ENCODE results near the gene IRAK1.

Gene IRAK1

DNA sequence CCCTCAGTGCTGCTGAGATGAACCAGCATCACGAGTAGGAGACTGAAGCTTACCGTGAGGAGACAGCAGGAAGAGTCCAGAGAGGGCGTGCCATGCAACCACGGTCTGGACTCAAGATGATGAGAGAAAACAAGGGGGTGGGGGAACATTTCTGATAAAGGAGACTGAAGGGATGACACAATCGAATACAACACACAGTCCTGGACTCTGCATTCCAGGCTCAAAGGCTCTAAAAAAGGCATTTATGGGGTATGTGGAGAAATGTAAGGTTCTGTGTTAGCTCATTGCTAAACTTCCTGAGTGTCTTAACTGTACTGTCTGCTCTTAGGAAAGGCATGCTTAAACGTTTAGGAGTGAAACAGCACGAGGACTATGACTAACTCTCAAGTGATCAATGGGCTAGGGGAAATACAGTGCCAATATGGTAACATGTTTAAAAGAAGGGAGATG lies 20.6 kb upstream of the IRAK1 start:
- no peak for DNase-seq

DNA sequence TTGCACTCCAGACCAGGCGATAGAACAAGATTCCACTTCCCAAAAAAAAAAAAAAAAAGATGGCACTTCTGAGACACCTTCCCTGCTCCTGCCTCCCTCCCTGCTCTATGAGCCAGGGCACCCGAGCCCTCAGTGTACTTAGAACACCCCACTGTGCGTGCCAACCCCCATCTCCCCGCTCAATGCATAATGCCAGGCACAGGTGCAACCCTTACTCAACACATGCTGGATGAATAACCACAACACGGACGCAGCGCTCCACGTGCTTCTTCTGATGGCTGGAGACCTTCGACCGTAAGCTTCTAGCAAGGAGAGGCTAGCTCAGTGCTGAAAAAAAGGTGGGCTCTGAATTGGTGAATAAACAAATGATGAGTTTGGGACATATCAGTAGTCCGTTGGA lies 19.9 kb upstream of the IRAK1 start:
- no peak for DNase-seq

DNA sequence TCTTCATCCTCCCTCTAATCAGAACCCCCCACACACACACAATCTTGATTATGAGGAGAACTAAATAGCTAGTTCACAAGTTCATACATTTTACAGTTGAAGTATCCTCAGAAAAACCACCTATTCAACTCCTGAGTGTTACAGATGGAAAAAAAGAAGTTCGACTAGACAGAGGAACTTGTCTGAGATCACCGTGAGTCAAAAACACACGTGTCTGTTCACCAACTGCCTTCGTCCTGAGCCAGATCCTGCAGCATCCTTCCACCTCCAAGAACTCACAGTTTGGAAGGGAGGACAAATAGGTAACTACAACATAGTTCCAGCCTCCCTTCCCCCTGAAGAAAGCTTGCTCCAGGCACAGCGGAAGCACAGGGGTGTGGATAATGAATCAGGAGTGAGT lies 19.0 kb upstream of the IRAK1 start:
- no peak for DNase-seq

DNA sequence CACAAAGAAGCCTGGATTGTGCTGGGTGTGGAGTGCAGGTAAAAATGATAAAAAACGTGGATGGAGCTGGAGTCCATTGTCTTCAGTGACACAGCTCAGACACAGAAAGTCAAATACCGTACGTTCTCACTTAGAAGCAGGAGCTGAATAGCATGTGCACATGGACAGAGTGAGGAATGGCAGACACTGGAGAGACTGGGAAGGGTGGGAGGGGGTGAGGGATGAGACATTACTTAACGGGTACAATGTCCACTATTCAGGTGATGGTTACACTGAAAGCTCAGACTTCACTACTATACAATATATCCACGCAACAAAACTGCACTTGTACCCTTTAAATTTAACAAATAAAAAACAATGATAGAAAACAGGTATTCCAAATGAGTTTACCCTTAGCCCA lies 18.1 kb upstream of the IRAK1 start:
- DNase-seq, result no peak

DNA sequence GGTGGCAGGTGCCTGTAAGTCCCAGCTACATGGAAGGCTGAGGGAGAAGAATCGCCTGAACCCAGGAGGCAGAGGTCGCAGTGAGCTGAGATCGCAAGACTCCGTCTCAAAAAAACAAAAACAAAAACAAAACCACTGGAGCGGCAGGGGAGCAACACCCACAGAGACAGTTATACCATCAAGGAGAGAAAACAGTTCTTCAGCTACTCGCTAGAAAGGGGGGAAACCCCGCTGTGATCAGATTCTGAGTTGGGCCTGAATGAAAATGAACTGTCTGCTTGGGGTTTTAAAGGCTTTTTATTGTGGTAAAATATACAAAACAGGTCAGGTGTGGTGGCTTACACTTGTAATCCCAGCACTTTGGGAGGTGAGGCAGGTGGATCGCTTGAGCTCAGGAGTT lies 16.8 kb upstream of the IRAK1 start:
- no peak for DNase-seq

DNA sequence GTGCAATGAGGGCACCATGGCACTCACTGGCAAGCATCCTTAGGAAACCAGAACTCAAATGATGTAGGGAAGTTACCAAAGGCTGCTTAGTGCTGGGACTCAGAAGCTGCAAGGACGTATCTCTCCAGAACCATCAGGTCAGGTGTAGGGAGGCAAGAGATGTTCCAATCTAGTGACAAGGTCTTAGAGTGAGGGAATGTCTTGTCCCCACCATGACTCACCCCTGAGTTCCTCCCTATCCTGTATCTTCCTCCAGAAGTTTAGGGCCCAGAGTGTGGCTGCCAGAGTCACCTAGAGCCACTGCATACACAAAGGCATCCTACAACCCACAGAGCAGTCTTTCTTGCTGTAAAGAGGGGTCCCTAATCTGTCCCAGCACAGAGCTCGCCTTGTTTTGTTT lies 14.1 kb upstream of the IRAK1 start:
- DNase-seq, result no peak

DNA sequence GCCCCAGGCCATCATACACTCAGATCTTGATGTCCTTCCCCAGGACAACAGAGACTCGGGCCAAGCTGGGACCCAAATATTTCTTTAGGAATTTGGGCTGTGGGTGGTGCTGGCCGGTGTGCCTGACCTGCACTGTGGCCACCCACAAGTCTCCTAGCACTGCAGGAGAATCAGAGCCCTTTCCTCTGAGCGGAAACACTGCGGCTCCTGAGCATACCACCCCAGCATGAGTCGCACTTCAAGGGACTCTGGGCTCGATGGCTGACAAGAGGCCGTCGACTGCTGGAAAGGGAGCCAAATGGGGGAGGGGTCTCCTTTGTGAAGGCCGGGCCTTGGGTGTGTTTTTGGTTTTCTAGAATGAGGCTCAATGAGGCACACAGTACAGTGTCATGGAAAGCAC lies 13.0 kb upstream of the IRAK1 start:
- DNase-seq, result no peak

DNA sequence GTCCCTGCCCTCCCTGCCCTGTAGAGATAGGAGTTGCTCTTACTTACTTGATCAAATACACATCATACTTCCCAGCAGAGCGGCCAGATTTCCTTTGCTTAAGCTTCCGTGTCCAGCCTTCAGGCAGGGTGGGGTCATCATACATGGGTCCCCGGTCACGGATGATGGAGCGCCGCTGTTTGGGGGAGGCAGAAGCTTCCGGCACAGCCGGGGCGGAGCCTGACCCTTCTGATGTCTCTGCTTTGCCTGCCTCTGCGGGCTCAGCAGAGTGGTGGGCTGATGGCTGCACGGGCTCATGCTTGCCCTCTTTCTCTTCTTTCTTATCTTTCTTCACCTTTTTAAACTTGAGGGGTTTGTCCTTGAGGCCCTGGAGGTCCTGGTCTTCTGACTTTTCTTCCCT lies 12.5 kb upstream of the IRAK1 start:
- DNase-seq, result no peak

DNA sequence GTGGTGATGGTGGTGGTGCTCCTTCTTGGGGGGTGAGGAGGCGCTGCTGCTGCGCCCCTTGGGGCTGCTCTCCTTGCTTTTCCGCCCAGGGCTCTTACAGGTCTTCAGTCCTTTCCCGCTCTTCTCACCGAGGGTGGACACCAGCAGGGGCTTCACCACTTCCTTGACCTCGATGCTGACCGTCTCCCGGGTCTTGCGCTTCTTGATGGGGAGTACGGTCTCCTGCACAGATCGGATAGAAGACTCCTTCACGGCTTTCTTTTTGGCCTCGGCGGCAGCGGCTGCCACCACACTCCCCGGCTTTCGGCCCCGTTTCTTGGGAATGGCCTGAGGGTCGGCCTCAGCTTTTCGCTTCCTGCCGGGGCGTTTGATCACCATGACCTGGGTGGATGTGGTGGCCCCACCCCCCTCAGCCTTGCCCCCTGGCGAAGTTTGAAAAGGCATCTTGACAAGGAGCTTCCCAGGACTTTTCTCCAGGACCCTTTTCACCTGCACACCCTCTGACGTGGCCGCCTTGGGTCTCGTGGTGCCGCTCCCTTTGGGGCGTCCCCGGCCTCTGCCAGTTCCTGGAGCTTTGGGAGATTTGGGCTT lies 11.1 kb upstream of the IRAK1 start:
- DNase-seq, result no peak

DNA sequence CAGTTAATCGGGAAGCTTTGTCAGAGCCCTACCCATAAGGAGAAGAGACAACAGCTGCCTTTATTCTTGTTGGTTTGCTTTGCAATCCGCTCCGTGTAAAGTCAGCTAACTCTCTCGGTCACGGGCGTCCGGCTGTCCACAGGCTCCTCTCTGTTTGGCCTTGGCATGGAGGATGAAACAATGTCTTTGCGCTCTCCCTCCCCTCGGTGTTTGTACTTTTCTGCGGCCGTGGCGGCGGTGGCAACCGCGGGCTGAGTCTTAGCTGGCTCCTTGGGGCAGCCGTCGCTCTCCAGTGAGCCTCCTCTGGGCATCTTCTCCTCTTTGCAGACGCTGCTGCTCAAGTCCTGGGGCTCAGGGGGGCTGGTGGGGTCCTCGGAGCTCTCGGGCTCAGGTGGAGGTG lies 10.6 kb upstream of the IRAK1 start:
- no peak for DNase-seq

DNA sequence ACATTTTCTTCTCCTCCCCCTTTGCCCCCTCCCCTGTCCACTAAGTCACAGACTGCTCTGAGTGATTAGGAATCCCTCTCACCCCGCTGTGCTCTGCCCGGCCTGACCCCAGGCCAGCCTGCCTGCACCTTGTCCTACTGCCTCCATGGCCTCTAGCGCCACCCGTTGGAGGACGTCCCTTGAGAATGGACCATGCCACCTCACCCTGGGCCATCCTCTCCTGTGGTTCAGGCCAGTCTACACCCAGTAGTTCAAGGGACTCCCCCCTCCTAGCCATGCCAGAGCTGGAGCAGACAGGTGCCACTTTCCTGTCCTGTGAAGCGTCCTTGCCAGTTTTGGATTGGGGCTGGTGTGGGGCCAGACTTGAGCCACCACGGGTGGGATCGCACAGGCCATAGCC lies 9.7 kb upstream of the IRAK1 start:
- no peak for DNase-seq

DNA sequence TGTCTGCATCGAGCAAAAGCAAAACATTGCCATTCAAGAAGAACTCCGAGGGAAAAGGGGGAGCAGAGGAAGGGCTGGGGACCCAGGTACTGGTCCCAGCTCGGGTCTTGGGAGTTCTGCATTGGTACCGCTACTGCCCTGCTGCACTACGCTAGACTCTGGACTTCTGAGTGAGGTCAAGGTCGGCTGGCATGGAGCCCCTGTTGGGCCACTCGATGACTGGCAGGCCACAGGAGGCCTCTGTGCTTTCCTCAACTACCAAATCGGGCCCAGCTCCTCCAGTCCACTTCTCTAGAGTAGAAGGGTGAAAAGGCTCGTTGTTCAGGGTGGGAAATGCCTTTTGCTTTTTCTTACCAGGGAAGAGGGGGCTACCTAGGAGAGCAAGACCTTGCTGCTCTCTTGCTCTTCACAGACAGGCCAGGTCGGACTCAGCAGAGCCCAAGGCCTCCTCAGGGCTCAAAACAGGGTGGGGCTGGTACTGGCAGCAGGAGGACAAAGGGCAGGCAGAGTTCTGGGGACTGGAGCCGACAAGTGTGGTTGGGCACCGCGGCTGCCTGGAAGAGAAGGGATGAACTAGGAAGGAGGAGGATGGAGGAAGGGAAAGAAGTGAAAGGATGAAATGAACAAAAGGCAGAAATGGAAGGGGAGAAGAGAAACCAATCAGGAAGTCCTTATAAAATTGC lies 8.9 kb upstream of the IRAK1 start:
- DNase-seq, result no peak

DNA sequence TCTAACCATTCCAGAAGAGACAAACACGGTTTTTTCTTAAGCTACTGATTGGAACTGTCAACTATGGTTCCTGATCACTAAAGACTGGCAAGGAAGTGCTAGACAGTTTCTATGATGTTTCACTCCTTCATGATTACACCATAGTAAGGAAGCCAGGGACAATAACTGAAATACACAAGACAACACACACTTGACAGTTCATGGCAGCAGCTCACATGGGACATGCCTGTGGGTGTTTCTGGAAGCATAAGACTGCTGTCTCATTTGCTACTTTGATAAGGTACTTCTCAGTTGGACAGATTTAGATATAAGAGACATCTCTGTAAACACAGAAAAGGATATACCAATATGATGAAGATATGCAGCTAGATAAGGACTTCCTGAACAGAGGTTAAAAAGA lies 8.3 kb upstream of the IRAK1 start:
- DNase-seq, result no peak

DNA sequence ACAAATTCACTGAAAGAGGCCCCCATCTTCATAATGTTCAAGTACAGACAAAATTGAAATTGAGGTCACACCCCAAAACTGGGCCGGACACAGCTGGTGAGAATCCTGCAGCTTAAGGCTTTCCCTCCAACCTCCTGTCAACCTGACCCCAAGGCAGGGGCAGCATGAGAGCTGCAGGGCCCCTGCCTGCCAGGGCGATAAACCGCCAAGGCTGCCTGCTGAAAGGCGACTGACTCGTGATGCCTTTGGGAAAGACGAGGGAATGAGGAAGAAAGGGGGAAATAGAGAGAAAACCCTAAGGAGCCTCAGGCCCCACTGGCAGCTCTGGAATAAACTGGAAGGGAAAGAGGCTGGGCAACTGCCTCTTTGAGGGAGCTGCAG lies 7.3 kb upstream of the IRAK1 start:
- no peak for DNase-seq

DNA sequence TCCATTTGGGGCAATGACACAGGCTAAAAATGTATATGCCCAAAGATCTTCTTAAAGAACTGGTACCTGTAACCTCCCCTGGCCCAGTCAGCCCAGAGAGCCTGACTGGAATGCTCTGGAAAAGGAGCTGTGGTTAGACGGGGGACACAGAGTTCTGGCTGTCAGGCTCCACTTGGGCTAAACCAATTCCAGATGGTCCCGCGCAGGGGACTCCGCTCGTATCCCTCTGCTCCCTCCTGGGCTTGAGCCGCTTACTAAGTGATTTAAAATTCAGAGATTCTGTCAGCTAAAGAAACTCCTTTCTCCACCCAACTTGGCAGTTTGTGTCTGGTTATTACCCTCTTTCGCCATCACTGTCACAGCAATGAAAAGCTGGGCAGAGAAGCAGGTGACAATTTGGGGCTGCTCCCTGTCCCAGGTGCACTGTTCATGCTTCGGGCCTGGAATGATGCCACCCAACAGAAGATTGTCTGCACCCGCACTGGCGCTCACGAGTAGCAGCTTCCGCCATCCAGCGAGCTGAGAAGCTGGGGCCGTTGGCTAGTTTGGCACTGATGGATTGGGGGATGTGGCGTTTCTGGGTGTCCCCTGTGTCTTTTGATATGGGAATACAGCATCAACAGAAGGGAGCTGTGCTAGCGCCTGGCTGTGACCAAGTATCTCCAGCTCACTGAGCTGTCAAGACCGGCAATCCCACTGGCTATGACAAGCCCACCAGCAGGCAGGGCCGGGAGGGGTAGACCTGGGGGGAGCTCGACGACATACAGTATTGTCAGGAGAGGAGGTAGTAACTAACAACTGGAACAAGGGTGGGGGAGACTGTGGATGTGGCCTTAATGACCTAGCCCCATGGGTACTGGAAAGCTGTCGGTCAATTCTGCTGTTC lies 6.7 kb upstream of the IRAK1 start:
- no peak for DNase-seq

DNA sequence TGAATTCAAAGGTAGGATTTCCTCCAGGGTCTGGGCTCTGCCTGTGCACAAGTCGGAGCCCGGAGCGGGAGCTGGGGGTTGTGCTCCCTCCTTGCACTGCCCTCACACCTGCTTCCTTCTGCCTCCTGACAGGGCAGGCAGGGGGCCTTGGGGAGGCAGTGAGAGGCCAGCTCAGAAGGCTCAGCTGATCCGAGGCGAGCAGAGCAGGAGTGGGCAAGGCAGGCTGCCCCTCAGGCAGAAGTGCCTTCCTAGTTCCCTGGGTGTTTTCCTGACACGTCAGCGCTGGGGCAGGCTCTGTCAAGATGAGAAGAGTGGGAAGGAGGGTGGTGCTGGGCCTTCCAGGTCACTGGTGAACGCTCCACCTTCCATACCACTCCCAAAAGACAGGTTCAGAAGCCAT lies 5.5 kb upstream of the IRAK1 start:
- DNase-seq, result no peak

DNA sequence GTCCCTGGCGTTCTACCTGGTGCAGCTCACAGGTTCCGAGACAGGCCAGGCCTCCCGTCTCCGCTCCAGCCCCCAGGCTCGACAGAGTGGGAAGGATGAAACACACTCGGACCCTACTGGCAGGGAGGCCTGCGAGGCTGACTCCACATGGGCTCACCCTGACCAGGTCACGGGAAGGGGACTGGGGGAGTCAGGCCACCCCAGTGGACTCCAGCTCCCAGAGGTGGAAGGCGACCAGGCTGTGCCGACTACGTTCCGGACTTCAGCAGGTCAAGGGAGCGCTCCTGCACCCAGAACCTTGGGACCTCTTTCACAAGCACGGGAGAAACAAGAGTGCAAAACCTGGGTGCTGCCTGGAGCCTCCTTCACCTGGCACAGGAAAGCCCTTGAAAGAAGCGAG lies 4.6 kb upstream of the IRAK1 start:
- no peak for DNase-seq

DNA sequence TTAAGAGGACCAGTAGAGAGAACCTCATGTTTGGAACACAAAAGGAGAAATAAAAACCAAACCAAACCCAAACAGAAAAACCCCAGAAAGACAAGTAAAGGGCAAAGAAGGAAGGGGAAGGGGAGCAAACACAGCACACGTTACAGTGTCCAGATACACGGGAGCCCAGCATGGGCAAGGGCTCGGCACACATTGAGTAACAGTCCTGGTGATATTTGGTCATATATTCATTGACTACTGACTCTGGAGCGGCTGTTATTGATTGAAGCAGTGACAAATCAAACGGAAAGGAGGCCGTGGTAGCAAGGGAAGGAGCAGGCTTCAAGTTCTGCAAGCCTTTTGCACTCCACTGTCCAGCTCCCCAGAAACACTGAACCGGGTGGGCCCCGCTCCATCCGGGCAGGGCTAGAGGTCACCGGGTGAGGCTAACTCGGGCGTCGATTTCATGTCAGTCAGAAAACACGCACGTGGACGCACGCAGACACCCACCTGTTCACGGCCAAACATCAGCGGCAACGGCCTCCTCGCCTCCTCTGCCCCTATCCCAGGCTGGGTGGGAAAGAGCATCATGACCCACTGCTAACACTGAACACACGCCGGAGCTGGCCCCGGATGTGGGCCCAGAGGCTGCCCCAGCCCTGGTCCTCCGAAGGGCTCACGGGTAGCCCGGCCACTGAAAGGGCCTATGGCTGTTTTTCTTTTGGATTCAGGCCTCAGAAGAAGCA lies 3.7 kb upstream of the IRAK1 start:
- no peak for DNase-seq

DNA sequence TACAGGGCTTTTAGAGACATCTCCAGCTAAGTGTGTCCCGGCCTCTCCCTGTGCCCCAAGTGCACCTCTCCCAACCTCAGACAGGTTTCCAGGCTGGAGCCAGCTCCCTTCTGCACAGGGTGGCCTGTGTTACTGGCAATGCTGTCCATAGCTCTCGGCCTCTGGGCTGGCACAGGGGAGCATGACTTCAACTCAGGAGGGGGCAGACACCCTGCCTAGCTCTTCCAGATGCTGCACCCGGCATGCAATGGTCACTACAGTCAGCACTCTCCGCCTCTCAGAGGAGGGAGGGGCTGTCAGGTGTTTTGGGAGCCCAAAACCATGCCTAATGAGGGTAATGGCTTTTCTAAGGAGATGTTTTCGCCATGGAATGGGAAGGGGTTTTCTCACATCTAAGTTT lies 2.4 kb upstream of the IRAK1 start:
- DNase-seq, result no peak

DNA sequence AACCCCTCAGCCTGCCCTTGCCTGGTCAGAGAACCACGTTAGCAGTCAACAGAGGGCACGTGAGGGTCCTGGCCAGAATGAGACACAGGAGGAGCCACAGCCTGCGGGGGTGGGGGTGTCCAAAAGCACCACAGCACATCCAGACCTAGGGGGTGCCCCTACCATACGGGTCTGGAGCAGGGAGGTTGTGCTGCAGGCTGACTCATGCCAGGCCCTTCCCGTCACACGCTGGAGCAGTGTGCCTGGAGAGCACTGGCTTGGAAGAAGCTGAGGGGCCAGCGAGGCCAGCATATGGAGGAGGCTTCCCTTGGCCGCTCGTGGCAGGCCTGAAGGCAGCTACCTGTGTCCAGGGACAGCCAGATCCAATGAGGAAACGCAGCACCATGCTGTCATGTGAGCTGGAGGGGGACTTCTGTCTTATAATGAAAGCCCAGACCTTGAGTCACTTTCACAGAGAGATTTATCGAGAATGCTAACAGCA lies 1.5 kb upstream of the IRAK1 start:
- DNase-seq, result no peak

DNA sequence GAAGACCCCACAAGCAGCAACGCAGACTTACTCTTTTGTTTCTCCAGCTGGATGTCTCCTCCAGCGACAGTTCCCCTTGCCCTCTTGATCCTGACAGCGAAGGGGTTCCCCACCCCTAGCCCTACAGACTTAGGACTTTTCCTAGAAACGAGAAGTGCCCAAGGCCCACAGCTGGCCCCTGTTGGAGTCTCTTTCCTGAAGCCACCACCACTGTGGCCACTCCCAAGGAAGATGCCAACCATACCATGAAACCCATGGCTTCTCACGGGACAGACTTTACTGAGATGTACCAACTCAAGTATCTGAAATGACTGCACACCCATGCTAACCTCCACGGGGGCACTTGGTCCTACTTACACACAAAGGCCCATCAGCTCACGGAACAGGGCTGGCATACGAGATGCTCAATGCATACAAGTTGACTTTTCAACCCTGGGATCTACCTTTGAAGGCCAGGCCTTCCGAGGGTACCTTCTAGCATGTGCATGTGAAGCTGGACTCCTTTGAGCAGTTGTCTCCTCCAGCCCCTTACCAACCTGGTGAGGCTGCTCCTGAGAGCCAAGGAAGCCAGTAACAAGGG lies 924 bp upstream of the IRAK1 start:
- no peak for DNase-seq

DNA sequence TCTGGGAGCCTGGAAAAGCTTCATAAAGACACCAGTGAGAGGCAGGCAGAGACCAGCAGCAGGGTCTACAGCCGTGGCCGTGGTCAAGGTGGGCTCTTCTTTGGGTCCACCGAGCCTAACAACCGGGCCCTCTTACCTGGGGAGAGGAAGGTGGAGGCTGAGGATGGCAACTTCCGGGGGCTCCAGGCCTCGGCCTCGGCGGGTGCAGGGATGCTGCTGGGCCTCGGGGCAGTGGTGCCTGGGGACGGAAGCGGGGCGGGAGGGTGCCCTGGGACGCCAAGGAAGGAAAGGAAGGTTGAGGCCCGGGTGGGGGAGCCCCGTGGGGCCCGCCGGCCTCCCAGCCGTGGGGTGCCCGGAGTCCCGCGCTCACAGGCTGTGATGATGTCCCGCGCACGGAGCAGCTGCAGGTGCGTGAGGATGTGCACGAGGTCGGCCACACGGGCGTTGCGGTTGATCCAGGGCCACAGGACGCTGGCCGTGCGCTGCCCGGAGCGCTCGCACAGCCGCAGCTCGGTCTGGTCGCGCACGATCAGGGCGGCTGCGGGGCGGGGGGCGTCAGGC lies 561 bp downstream of the IRAK1 start:
- peak; percentile 39 for DNase-seq

Measured in NCI-H146 (cell line).